ENCODE results near the gene SLC25A25. TPM values are rescaled to one million over a fixed set of nuclear protein-coding genes. Genes with fewer than 3 reads are reported as not detected.

Gene SLC25A25
- polyA plus RNA-seq, 1 experiment = 12.9 TPM

DNA sequence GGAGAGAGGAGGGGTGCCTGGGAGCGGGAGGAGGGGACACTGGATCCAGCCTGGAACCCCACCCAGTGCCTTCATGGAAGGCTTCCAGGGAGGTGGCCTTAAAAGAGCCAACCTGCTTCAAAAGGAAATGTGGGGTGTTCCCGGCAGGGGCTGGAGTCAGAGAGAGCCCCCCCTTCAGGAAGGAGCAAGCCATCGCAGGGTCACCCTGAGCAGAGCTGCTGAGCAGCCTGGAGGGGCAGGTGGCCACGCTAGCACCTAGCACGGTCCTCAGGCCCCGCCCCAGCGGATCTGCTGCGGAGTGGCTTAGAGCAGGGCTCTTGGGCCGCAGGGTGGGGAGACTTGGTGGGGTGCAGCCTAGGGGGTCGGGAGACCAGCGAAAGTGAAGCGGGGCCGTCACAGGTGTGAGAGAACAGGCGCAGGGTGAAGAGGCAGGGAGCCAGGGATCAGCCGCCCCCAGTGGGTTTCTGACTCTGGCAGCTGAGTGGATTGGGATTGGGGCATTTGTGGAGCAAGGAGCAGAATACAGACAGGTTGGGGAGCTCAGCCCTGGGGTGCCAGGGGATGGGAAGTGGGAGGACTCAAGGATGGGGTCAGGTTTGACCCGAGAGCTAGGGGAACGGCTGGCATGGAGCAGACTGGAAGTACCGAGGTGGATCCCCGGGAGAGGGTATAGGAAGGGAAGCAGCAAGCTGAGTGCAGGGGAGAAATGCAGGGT is 82.7 kb downstream of the SLC25A25 start:
- no peak for DNase-seq (ENCODE audit: low read depth)
- CTCF ChIA-PET = interaction anchor here (0.7 to 1.1 kb wide), 2 partner anchors 21 to 26 kb away, joined by 3 read pairs; no protein-coding TSS in a partner anchor
- Histone ChIP-seq H3K36me3 (ENCODE audit: control insufficient read depth, insufficient read depth, low read length) (no peaks in the 10 kb centered on the region), H3K4me3 (ENCODE audit: low read depth, low read length) (no peak overlapping the region), H3K27me3 (ENCODE audit: control insufficient read depth, insufficient read depth, low read length) (peaks cover 1% of the 10 kb centered on the region)
- POLR2A ChIA-PET = no interaction called here
- TF ChIP-seq, protein P1, sequence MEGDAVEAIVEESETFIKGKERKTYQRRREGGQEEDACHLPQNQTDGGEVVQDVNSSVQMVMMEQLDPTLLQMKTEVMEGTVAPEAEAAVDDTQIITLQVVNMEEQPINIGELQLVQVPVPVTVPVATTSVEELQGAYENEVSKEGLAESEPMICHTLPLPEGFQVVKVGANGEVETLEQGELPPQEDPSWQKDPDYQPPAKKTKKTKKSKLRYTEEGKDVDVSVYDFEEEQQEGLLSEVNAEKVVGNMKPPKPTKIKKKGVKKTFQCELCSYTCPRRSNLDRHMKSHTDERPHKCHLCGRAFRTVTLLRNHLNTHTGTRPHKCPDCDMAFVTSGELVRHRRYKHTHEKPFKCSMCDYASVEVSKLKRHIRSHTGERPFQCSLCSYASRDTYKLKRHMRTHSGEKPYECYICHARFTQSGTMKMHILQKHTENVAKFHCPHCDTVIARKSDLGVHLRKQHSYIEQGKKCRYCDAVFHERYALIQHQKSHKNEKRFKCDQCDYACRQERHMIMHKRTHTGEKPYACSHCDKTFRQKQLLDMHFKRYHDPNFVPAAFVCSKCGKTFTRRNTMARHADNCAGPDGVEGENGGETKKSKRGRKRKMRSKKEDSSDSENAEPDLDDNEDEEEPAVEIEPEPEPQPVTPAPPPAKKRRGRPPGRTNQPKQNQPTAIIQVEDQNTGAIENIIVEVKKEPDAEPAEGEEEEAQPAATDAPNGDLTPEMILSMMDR (IDR thresholded peaks at IDR 0.05; ENCODE audit: insufficient read depth, low read depth, low read length) = 0 out of 2 replicates have a peak, but pooled peaks have one; percentile 16

DNA sequence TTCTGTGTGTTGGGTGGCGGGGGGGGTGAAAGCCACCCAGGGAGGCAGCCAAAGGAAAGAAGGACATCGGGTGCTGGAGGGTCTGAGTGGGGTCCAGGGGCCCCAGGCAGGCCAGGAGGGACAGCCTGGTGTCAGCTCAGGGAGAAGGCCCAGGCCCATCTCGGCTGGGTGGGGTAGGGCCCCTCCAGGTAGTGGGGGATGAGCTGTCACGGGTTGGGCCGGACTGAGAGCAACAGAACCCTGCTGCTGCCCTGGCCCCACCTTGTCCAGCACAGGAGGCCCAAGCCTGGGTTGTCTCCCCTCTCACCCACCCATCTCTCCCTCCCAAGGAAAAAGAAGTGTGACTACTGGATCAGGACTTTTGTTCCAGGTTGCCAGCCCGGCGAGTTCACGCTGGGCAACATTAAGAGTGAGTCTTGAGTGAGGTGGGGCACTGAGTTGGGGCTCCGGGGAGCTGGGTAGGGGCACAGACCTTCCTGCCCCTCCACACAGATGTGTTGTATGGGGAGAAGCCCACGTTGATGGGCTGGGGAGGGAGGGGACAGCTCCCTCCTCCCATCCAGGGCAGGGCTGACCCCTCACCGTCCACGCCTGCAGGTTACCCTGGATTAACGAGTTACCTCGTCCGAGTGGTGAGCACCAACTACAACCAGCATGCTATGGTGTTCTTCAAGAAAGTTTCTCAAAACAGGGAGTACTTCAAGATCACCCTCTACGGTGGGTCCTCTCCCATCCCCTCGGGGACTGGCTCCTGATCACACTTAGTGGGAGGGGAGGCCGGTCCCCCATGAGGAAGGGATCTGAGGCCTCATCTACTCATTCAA is 83.5 kb downstream of the SLC25A25 start:
- CTCF ChIA-PET = interaction anchor here (0.7 to 1.8 kb wide), 2 partner anchors 26 to 27 kb away, joined by 3 to 5 read pairs; no protein-coding TSS in a partner anchor
- no peak for DNase-seq (ENCODE audit: low read depth)
- Histone ChIP-seq H3K27me3 (ENCODE audit: control insufficient read depth, insufficient read depth, low read length) (peaks cover 1% of the 10 kb centered on the region), H3K36me3 (ENCODE audit: control insufficient read depth, insufficient read depth, low read length) (no peaks in the 10 kb centered on the region), H3K4me3 (ENCODE audit: low read depth, low read length) (no peak overlapping the region)
- POLR2A ChIA-PET = no interaction called here
- TF ChIP-seq, protein P1 (IDR thresholded peaks at IDR 0.05; ENCODE audit: insufficient read depth, low read depth, low read length) = no peak

DNA sequence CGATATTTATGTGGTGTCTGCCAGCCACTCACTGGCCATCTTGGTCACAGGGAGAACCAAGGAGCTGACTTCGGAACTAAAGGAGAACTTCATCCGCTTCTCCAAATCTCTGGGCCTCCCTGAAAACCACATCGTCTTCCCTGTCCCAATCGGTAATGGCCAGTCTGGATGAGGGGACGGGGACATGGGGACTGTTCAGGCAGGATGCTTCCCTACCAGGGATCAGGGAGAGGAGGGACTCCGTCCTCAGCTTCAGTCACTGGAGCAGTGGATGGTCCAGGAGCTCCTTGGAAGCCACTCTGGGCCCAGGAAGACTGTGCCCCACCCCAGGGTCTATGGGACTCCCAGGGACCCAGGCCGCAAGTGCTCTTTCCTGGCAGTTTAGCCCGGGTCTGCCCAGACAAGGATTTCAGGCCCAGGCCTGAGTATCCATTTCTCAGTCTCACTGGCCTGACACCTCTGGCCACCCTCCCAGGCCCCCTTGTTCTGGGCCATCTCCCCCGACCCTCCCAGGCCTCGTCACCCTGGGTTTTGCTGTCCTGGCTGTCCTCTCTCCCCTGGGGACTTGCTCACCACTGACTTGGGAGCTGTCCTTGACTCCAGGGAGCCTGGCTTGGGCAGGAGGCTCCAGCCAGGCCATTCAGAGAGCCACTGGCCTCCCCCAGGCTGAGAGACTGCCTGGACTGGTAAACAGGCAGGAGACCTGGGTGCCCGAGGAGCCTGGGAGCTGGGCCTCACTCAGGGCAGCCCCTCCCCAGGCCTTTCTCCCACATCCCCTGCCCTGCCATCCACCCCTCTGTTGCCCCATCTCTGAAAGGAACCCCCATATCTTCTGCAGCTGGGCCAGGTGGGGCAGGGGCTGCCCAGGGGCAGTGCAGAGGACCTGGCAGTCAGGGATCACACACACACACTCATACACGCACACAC is 84.4 kb downstream of the SLC25A25 start:
- H3K4me3 ChIP-seq (ENCODE audit: low read depth, low read length) = no peak overlapping the region
- H3K27me3 ChIP-seq (ENCODE audit: control insufficient read depth, insufficient read depth, low read length) = peaks cover 1% of the 10 kb centered on the region
- POLR2A ChIA-PET = no interaction called here
- no peaks in the 10 kb centered on the region for H3K36me3 ChIP-seq (ENCODE audit: control insufficient read depth, insufficient read depth, low read length)
- CTCF ChIA-PET = interaction anchor here (1.8 kb wide), 1 partner anchor 27 kb away, joined by 5 read pairs; no protein-coding TSS in a partner anchor
- TF ChIP-seq, protein P1 (IDR thresholded peaks at IDR 0.05; ENCODE audit: insufficient read depth, low read depth, low read length) = no peak
- DNase-seq (ENCODE audit: low read depth) = no peak

DNA sequence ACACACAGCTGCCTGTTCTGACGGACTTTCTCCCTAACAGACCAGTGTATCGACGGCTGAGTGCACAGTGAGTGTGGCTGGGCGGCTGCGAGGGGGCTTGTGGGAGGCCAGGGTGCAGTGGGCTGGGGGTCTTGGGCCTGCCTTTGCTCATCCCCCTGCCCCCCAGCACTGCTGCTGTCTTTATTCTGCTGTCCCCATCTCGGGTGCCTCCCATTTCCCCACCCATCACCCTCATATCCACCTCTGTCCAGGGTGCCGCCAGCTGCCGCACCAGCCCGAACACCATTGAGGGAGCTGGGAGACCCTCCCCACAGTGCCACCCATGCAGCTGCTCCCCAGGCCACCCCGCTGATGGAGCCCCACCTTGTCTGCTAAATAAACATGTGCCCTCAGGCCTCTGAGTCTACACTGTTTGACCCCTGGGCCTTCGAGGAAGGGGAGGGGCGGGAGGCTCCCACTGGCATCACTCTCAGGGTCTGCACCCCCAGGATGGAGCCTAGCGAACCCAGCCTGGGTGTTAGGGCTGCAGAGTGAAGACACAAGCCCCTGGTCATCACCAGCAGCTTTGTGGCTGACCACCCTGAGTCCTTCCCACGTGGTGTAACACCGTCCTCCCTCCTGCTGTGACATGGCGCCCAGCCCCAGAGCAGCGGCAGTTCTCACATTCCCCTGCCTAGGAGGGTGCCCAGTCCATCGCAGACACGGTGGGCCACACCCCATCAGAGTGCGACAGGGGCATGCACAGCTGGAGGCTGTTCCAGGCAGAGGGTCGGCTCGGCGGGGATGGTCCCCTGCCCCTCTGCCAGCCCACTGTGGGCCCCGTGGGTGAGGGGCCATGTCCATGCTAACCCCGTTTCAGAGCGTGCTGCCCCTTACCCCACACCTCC is 85.3 kb downstream of the SLC25A25 start:
- no peaks in the 10 kb centered on the region for H3K36me3 ChIP-seq (ENCODE audit: control insufficient read depth, insufficient read depth, low read length)
- no peak for DNase-seq (ENCODE audit: low read depth)
- TF ChIP-seq, protein P1 (IDR thresholded peaks at IDR 0.05; ENCODE audit: insufficient read depth, low read depth, low read length) = no peak
- H3K27me3 ChIP-seq (ENCODE audit: control insufficient read depth, insufficient read depth, low read length) = peaks cover 1% of the 10 kb centered on the region
- no peak overlapping the region for H3K4me3 ChIP-seq (ENCODE audit: low read depth, low read length)
- POLR2A ChIA-PET = no interaction called here
- CTCF ChIA-PET = interaction anchor here (1.8 kb wide), 1 partner anchor 28 kb away, joined by 5 read pairs; no protein-coding TSS in a partner anchor

All from BJ (cell line).